Measurements from ENCODE around the gene SETX.

The SETX gene

GRCh38 chr9:132346177-132346576, 8.6 kb downstream of the SETX start:
- no peak overlapping the region for H3K27ac ChIP-seq (ENCODE audit: low read depth, low read length)
- H3K9me3 ChIP-seq (ENCODE audit: insufficient read depth, low read length): no peaks in the 10 kb centered on the region
- H3K4me3 ChIP-seq (ENCODE audit: insufficient read depth, low read length, poor library complexity, severe bottlenecking): no peak overlapping the region
- no peak overlapping the region for H3K4me2 ChIP-seq (ENCODE audit: low read depth, low read length, poor library complexity, severe bottlenecking)
- TF ChIP-seq EZH2phosphoT487 (conservative IDR thresholded peaks at IDR 0.05; ENCODE audit: low read length): no peak
- TF ChIP-seq CTCF (IDR thresholded peaks at IDR 0.05; ENCODE audit: insufficient read depth, low read length, poor library complexity, severe bottlenecking): no peak
- no peak overlapping the region for H2AFZ ChIP-seq (ENCODE audit: low read depth, low read length, severe bottlenecking)
- no peaks in the 10 kb centered on the region for H4K20me1 ChIP-seq (ENCODE audit: low read depth, low read length)
- H3K9me2 ChIP-seq (replicated peaks; ENCODE audit: insufficient read depth, low read length): no peaks in the 10 kb centered on the region
- H3F3A ChIP-seq (ENCODE audit: insufficient read depth): peaks cover 11% of the 10 kb centered on the region
- peaks cover 44% of the 10 kb centered on the region for H3K79me2 ChIP-seq (ENCODE audit: insufficient read depth, low read length)
- peaks cover 70% of the 10 kb centered on the region for H3K36me3 ChIP-seq (ENCODE audit: low read length)
- no peak overlapping the region for H3K9ac ChIP-seq (ENCODE audit: low read length)
- H3K27me3 ChIP-seq (ENCODE audit: low read length): no peaks in the 10 kb centered on the region

- H3K4me3 ChIP-seq (ENCODE audit: insufficient read depth, low read length, poor library complexity, severe bottlenecking): no peak overlapping the region
- H2AFZ ChIP-seq (ENCODE audit: low read depth, low read length, severe bottlenecking): no peak overlapping the region
- no peak overlapping the region for H3K9ac ChIP-seq (ENCODE audit: low read length)
- H3K9me2 ChIP-seq (replicated peaks; ENCODE audit: insufficient read depth, low read length): no peaks in the 10 kb centered on the region
- no peak overlapping the region for H3K4me2 ChIP-seq (ENCODE audit: low read depth, low read length, poor library complexity, severe bottlenecking)
- peaks cover 20% of the 10 kb centered on the region for H3K79me2 ChIP-seq (ENCODE audit: insufficient read depth, low read length)
- H4K20me1 ChIP-seq (ENCODE audit: low read depth, low read length): no peaks in the 10 kb centered on the region
- H3K9me3 ChIP-seq (ENCODE audit: insufficient read depth, low read length): no peaks in the 10 kb centered on the region
- H3F3A ChIP-seq (ENCODE audit: insufficient read depth): peaks cover 17% of the 10 kb centered on the region
- no peak overlapping the region for H3K27ac ChIP-seq (ENCODE audit: low read depth, low read length)
- H3K27me3 ChIP-seq (ENCODE audit: low read length): no peaks in the 10 kb centered on the region
- H3K36me3 ChIP-seq (ENCODE audit: low read length): peaks cover 53% of the 10 kb centered on the region
- TF ChIP-seq CTCF (IDR thresholded peaks at IDR 0.05; ENCODE audit: insufficient read depth, low read length, poor library complexity, severe bottlenecking): no peak
- TF ChIP-seq EZH2phosphoT487 (conservative IDR thresholded peaks at IDR 0.05; ENCODE audit: low read length): no peak
These were observed 13.5 kb downstream of the SETX start for GRCh38 chr9:132341177-132341840.

GRCh38 chr9:132334364-132334763, 20.4 kb downstream of the SETX start:
- Histone ChIP-seq H3K79me2 (ENCODE audit: insufficient read depth, low read length) (0 out of 2 replicates have a peak, but pooled peaks cover 9% of the 10 kb centered on the region), H3K27ac (ENCODE audit: low read depth, low read length) (no peak overlapping the region), H3K9me3 (ENCODE audit: insufficient read depth, low read length) (no peaks in the 10 kb centered on the region), H3K9ac (ENCODE audit: low read length) (no peak overlapping the region), H3F3A (ENCODE audit: insufficient read depth) (peaks cover 5% of the 10 kb centered on the region), H3K4me3 (ENCODE audit: insufficient read depth, low read length, poor library complexity, severe bottlenecking) (no peak overlapping the region), H4K20me1 (ENCODE audit: low read depth, low read length) (0 out of 2 replicates have a peak, but pooled peaks cover 4% of the 10 kb centered on the region), H3K9me2 (replicated peaks; ENCODE audit: insufficient read depth, low read length) (no peaks in the 10 kb centered on the region), H3K36me3 (ENCODE audit: low read length) (peaks cover 43% of the 10 kb centered on the region), H3K4me2 (ENCODE audit: low read depth, low read length, poor library complexity, severe bottlenecking) (no peak overlapping the region), H2AFZ (ENCODE audit: low read depth, low read length, severe bottlenecking) (no peak overlapping the region), H3K27me3 (ENCODE audit: low read length) (no peaks in the 10 kb centered on the region)
- TF ChIP-seq CTCF (IDR thresholded peaks at IDR 0.05; ENCODE audit: insufficient read depth, low read length, poor library complexity, severe bottlenecking) (no peak), EZH2phosphoT487 (conservative IDR thresholded peaks at IDR 0.05; ENCODE audit: low read length) (no peak)

All from SU-DHL-6 (cell line).